HG02678 (cell line): ENCODE results near the gene PHF23.

Source experiments
- ATAC-seq: cut with Tn5 transposase; IDR thresholded peaks from one replicate; pipeline ENCODE4 v1.9.1; 2021; ENCODE audit warnings: mild to moderate bottlenecking, moderate library complexity; ENCODE audit not compliant: unreplicated experiment

PHF23 gene

DNA sequence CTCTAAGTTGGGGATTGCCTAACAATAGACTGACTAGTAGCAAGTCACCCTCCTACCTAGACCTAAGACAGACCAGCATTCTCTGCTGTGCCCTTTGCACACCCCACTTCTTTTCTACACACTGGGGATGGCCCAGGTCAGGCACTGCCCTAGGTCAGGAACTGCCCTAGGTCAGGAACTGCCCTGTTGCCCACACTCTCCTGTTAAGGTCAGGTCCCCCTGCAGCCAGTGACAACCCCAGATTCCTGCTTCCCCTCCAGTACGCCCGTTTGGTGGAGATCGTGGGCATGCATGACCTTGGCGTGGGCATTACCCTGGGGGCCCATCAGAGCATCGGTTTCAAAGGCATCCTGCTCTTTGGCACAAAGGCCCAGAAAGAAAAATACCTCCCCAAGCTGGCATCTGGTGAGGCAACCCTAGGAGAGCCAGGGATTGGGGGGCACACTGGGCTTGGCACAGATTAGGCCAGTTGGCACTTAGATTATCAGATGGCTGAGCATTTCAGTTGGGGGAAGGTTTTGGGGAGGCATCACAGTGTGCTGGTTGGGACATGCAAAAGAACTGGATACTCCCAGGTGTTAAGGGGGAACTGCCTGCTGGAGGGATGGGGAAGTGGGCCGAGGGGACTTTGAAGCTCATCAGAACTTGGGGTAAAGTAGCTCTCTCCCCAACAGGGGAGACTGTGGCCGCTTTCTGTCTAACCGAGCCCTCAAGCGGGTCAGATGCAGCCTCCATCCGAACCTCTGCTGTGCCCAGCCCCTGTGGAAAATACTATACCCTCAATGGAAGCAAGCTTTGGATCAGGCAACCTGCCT is 17.8 kb downstream of the PHF23 start:
- ATAC-seq, result no peak

DNA sequence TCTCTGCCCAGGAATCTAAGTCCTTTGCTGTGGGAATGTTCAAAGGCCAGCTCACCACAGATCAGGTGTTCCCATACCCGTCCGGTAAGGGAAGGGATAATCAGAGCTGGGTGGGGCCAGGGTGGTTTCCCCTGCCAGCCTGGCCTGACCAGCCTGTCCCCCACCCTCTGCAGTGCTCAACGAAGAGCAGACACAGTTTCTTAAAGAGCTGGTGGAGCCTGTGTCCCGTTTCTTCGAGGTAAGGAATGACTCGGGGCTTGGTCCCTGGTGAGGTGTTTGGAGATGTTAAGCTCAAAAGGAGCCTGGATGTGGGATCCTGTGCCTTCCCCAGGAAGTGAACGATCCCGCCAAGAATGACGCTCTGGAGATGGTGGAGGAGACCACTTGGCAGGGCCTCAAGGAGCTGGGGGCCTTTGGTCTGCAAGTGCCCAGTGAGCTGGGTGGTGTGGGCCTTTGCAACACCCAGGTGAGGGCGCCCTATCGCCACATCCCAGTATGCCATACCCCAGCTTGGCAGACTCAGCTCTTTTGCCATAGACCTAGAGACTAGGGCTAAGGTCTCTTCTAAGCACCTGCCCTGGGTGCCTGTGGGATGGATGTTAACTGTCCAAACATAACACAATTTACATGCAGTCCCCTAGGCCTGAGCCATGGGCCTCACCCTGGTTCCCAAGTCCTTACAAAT is 18.5 kb downstream of the PHF23 start:
- ATAC-seq, result no peak

- ATAC-seq, result peak; percentile 63
Measured at GRCh38 chr17:7219812-7220592, 19.3 kb downstream of the PHF23 start, which contains the start of the genes ACADVL and DLG4. Gene ACADVL, plus strand, starts transcription at chr17:7219938. Its CDS starts 47 bp downstream, at chr17:7219985. Gene DLG4, minus strand, starts transcription at chr17:7219836.

DNA sequence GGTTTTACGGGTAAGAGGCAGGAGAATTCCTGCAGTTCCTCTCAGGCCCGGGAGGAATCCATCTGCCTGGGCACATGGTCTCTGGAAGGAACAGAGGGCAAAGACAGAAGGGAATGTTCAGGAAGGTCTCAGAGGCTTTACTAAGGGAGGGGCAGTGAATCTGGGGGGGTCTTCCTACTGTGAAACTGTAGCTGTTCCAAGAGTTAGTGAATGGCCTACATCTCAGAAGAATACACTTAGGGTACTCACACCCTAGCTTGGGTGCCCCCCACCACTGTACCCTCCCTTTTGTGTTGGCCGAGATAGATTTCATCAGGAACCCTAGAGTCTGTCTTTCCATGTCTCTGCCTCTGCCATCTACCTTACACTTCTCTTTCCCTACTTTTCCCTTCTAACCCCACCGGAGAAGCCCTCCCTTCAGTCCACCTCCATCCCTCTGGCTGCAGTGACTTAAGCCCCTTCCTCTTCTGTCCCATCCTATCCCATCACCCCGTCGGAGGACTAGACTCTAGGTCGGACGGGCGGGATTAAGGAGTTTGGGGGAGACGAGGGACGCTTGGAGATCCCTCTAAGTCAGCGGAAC is 19.9 kb downstream of the PHF23 start:
- ATAC-seq, result no peak

GRCh38 chr17:7218758-7219157 is 20.5 kb downstream of the PHF23 start:
- ATAC-seq, result no peak

DNA sequence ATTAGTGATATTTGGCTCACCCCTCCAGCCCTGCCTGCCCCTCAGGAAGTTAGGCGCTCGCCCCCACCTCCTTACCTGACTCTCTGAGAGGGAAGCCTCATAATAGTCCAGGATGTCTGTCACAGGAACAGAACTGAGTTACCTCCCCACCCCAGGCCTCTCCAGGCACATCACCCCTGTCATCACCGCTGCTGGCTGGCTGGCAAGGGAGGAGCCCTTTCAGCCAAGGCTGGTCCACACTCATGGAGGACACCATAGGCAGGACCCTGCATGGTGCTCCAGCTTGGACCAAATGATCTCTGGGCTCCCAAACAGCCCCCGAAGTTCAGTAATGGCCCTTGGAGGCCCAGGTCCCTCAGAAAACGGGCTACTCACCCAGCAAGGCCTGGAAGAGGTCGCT is 21.1 kb downstream of the PHF23 start:
- no peak for ATAC-seq

DNA sequence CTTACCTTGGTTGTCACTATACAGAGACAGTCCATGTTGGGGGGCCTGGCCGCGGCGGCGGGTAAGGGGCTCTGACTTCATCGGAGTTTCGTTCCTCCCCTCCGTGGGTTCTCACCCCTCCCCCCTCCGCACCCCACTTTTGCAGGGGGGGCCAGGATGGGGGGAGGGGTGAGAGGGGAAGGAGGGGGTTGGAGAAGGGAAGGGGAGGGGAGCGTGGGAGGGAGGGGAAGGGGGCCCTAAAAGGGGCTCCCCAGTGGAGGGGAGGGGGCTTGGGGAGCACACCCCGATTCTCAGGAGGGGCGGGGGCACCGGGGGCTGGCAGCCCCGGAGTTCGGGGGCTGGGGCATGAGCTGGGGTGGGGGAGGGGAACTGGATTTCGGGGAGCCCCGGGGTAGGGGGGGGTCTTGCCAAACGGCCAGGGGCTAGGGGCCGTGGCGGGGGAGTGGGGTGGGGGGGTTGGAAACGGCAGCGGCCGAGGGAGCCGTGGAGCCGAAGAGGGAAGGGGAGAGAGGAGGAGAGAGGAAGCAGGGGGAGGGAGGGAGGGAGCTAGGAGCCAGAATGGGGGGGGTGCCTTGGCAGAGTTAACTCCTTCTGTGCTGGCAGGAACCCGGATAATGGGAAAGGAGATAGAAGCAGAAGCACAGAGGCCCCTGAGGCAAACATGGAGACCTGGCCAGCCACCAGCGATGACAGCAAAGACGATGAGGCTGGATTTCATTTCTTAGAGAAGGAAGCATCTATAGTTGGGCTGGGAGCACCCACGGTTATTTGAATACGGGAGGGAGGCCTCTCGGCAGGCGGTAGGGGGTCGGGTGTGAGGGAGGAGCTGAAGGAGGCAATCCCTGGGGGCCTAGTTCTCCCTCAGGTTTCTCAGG is 21.9 kb downstream of the PHF23 start:
- no peak for ATAC-seq

- ATAC-seq, result no peak
Measured at GRCh38 chr17:7216242-7217112, 22.8 kb downstream of the PHF23 start.

DNA sequence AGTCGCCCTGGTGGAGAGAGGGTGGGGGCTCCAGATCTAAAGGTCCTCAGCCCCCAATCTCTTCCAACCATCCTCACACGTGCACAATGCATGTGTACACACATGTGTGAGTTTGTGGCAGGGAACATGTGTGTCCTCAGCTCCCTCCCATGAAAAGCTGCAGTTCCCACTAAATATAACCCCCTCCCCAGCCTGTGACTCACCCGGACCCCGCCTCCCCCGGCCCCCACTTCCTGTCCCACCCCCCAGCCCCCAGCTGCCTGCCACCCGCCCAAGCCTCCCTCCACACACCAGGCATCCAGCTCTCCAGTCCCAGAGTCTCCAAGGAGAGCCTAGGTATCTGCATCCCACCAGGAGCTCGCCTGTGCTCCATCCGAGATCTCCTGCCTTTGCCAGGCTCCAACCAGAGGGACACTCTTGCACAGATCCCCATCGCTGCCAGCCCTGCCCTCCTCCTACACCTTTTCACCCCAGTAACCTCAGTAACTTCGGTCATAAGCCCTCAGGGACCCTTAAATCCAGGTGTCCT is 23.5 kb downstream of the PHF23 start:
- ATAC-seq, result no peak

GRCh38 chr17:7215136-7215638 is 24.1 kb downstream of the PHF23 start:
- ATAC-seq, result no peak

DNA sequence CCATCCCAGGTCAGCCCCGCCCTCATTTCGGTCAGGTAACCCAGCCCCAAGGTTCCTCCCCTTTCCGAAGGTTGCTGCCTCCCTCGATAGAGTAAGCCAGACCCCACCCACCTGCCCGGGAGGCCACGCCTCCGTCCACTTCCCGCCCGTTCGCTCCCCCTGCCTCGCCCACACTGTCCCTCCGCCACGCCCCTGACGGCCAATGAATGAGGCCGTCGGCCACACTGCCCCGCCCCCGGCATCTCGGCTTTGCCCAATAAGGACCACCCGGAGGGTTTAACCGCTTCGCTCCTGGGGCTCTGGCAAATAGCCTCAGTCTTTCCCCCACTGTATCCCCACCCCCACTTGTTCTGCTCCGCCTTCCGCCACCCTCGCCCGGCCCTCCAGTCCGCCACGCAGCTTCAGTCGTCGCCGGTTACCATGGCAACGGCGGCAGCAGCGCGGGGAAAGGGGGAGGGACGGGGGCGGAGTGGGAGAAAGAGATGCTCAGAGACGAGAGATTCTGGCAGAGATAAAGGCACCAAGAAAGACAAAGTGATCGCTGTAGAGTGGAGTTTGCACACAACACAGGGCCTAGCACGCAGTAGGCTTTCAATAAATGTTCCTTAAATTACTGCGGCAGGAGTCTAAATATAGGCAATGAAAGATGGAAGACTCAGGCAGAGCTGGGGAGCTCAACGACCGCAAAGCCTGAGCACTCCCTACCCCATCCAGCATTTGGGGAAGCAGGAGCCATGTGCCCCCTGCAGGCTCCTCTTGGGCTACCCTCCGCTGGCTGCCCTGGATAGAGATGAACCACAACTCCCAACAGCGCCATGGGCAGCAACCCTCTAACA is 24.7 kb downstream of the PHF23 start:
- peak; percentile 83 for ATAC-seq

- ATAC-seq, result peak; percentile 9
Measured at GRCh38 chr17:7213895-7214299, 25.4 kb downstream of the PHF23 start.

DNA sequence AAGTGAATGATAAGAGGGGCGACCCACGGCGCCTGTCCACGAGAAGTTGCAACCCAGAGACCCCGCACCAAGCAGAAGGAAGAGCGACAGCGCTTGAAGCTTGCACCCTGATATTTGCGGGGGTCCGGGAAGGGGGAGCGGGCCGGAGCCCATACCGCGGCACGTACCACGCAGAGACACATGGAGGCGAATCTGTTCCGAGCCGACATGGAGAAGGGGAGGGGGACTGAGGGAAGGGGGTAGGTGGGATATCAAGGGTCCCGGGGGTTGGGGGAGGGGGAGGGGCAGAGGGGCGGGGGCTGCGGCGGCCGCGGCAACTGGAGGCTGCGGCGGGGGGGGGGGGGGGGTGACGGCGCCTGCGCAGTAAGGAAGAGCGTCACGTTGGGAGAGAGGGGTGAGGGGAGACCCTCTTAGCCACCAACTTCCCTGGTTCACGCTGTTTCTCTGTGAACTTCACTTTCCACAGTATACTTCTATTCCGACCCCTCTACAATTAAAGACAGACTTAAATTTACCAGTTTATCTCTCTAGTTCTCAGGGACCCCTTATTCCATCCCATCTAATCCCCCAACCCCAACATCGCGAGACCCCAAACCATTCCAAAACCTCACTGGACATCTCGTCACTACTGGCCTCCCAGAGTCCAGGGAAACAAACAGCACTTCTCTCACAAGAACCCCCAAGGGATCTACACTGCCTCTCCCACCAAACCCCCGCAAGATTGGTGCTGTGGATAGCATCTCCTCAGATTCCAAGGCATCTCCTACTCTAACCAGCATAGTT is 27.6 kb downstream of the PHF23 start:
- ATAC-seq, result no peak

- ATAC-seq, result no peak
Measured at GRCh38 chr17:7208754-7209460, 30.4 kb downstream of the PHF23 start.

DNA sequence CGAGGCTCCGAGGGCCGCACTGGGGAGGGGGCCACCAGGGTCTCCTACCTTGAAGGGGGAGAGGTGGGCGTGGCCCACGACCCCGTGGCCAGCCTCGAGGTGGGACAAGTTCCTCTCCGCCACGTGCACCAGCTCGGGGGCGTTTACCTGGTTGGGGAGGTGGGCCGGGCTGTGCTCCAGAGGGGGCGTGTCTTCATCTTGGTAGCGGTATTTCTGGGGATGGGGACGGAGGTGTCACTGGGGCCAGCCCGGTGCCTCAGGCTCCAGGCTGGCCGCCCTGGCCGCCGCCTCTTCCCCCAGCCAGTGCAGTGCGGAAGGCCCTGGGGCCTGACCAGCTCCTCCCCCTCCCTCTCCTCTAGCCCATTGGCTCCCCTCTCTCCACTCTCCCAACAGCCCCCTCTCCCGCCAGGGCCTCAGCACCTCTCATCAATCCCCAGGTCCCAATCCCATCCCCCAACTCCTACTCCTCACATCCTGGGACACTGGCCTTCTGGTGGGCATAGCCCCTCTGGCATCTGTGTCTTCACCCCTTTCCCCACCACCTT is 31.2 kb downstream of the PHF23 start:
- no peak for ATAC-seq
